HEK293T (cell line): Measurements from ENCODE around the gene GMIP.

Experiments
- BHLHE40 ChIP-seq: fragments of 450-650 bp; IDR thresholded peaks from 2 replicates; pipeline ENCODE4 v1.6.1; 2016; ENCODE audit warnings: mild to moderate bottlenecking, moderate library complexity, borderline replicate concordance
- ELF4 ChIP-seq: fragments of 450-650 bp; IDR thresholded peaks from 2 replicates; pipeline ENCODE4 v1.6.1; 2017; ENCODE audit warnings: antibody characterized with exemption
- FOXK2 ChIP-seq: fragments of 450-650 bp; IDR thresholded peaks from 2 replicates; pipeline ENCODE4 v1.6.1; 2016; ENCODE audit warnings: mild to moderate bottlenecking
- FOXM1 ChIP-seq: fragments of 450-650 bp; IDR thresholded peaks from 2 replicates; pipeline ENCODE4 v1.6.1; 2017; ENCODE audit warnings: mild to moderate bottlenecking, borderline replicate concordance
- LEF1 ChIP-seq: fragments of 450-650 bp; IDR thresholded peaks from 2 replicates; pipeline ENCODE4 v1.6.1; 2017; ENCODE audit warnings: mild to moderate bottlenecking, borderline replicate concordance
- NFRKB ChIP-seq: fragments of 450-650 bp; IDR thresholded peaks from 2 replicates; pipeline ENCODE4 v1.6.1; 2016; ENCODE audit warnings: mild to moderate bottlenecking, moderate library complexity
- PKNOX1 ChIP-seq: fragments of 450-650 bp; IDR thresholded peaks from 2 replicates; pipeline ENCODE4 v1.6.1; 2016
- SP1 ChIP-seq: fragments of 450-650 bp; IDR thresholded peaks from 2 replicates; pipeline ENCODE4 v1.6.1; 2017
- SUZ12 ChIP-seq: fragments of 450-650 bp; IDR thresholded peaks from 2 replicates; pipeline ENCODE4 v1.6.1; 2016; ENCODE audit warnings: mild to moderate bottlenecking
- TARDBP ChIP-seq: fragments of 450-650 bp; IDR thresholded peaks from 2 replicates; pipeline ENCODE4 v1.6.1; 2016

GRCh38 chr19:19670070-19670551 is 26.7 kb upstream of the GMIP start:
- TF ChIP-seq NFRKB = no peak
- TF ChIP-seq ELF4 = no peak
- no peak for TF ChIP-seq FOXM1
- TF ChIP-seq BHLHE40 = no peak
- TF ChIP-seq LEF1 = no peak
- no peak for TF ChIP-seq SP1
- no peak for TF ChIP-seq FOXK2
- TF ChIP-seq SUZ12 = no peak
- no peak for TF ChIP-seq PKNOX1
- TF ChIP-seq TARDBP = no peak
